Limb (tissue), 2 donors: ENCODE data around the gene TIMM13.

Source experiments
- DNase-seq, 2 donors: peaks; one replicate each; pipeline ENCODE4 v3.0.0-alpha.2; 2016; ENCODE audit errors: extremely low spot score in 2 of 2

Gene TIMM13

DNA sequence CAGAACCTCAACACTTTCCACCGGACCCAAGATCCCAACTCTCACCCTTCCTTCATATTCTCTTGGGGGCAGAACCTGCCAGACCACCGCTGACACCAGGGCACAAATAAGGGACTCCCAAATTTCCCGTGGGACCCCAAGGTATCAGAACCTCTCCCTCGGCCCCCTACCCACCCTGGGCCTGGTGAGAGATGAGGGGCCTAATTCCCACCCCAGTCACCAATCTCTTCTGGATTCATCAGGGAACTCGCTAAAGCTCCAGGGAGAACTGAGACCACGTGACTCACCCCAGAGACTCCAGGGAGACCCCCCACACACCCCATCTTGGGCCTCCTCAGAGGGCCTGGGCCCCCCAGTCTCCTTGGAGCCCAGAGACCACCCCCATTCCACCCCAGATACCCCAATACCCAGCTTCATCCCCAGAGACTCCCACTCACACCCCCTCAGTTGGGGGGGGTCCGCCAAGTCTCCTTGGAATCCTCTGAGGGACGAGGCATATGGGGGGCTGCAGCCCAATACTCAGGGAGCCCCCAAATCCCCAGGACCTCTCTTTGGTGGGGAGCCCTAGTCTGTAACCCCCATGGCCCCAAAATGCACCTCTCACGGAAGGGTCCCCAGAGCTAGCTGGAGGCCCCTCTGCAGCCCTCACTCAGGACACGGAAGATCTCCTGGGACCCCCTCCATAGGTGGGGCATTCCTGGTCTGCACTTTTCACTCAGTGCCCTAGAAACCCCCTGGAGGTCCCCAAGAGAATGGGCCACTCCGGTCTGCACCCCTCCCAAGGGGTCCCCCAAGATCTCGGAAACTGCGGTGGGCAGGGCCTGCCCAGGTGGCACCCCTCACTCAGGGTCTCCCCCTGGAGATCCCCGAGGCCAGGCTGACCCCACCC lies 27.8 kb upstream of the TIMM13 start:
- DNase-seq, result no peak

DNA sequence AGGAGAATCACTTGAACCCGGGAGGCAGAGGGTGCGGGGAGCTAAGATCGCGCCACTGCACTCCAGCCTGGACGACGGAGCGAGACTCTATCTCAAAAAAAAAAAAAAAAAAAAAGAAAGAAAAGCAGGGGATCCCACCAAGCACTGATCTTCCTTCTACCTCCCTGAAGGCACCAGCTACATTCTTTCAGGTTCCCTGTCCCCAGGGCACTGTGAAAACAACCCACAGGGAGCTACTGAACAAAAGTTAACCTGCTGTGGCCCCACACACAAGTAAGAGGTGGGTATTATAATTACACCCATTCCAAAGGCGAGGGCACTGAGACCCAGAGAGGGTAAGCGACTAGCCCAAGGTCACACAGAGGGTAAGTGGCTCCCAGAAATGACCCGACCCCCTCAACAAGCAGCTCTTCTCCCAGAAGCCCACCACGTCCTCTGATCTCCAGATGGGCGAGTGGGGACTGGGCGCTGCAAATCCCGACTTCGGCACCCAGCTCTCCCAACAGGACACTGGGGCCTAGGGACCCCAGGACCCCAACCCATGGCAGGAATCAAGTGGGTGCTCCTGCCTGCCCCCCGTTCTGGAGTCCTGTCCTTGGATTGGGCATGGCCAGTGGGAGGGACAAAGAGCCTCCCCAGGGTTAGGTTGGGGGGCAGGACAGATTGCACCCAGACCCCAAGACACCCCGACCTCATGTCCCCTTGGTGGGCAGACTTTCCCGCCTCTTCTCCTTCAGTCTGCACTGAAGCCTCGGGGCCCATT lies 27.0 kb upstream of the TIMM13 start:
- DNase-seq, result no peak

- DNase-seq, result no peak
Measured at GRCh38 chr19:2453431-2454025, 26.1 kb upstream of the TIMM13 start.

DNA sequence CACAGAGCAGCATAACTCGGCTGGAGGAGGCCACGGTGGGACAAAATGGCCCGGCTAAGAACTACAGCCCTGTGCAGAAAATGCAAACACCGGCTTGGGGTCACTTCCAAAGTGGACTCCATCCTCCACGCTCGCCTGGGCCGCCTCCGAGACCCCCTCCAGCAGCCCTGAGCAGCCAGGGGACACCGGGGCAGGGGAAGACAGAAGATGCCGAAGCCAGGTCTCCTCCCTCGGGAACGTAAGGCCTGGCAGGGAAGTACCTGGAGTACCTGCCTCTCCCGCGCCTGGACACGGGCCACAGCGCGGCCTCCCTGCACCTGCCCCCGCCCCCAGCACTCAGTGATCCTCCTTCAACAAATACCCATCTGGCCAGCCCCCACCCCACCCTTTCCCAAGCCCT lies 24.4 kb upstream of the TIMM13 start:
- DNase-seq, result no peak

DNA sequence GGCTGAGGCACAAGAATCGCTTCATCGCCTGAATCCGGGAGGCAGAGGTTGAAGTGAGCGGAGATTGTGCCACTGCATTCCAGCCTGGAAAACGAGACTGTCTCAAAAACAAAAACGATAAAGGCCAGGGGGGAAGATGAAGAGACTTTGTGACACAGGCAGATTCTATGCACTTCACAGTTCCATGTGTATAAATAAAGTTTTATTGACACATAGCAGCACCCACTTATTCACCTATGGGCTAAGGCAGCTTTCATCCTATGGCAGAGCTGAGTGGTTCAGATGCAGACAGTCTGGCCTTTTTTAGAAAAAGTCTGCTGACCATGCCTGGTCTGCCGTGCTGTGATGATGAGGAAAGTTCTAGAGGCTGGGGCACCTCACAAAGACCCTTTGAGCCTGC lies 23.8 kb upstream of the TIMM13 start:
- no peak for DNase-seq

DNA sequence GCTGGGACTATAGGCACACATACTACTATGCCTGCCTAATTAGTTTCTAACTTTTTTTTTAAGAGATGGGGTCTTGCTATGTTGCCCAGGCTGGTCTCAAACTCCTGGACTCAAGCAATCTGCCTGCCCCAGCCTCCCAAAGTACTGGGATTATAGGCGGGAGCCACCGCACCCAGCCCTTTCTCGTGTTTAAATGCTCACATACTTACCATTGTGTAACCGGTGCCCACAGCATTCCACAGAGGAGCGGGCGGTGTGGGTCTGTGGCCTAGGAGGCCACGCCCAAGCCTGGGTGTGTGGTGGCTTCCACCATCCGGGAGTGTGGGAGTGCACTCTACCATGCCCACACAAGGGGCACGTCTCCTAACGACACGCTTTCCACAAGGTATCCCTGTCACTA lies 21.6 kb upstream of the TIMM13 start:
- no peak for DNase-seq

- peak; percentile 67 to 69 for DNase-seq
Measured at GRCh38 chr19:2446381-2446780, 19.0 kb upstream of the TIMM13 start.

DNA sequence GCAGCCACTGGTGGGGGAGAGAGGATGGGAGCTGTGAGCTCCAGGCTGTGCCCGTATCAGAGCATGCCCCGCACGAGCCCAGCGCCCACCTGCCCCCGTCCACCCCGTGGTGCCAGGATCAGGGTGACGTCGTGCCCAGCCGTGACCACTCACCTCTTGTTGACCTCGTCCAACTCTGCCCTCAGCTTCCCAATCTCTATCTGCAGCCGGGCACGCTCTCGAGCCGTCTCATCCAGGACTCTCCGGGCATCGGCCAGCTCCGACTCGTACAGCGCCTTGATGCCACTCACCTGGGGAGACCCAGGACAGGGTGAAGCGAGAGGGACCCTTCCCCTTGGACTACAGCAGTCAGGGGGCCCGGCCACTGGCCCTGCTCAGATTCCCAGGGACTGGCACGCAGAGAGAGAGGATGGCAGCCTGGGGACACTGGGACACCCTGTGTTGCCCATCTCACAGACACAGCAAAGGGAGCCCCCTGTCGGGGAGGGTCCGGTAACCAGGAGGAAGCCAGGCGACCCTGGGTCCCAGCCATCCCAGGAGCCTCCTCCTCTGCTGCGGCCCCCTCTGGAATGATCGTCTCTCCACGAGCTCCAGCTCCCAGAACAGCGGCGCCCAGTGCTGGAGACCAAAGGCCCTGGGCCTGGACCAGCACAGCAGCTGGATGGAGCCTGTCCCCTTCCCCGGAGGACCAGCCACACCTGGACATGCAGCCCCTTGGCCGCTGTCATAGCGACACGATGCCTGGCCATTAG lies 17.0 kb upstream of the TIMM13 start:
- no peak for DNase-seq

DNA sequence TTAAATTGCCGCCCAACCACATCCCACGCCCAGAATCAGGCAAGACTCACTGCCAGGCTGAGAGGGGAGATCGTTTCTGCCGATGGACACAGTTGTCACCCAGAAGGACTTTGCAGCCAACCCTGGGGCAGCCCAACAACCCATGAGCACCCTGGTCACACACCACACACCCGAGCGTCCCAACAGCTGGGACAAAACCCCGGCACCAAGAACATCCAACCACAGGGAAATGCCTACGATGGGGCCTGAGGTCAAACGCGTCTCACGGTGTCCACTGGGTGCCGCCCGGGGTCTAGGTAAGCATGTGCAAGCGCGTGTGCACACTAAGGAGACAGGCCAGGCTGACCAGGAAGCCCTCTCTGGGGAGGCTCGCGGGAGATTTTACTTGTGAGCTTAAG lies 16.4 kb upstream of the TIMM13 start:
- no peak for DNase-seq

DNA sequence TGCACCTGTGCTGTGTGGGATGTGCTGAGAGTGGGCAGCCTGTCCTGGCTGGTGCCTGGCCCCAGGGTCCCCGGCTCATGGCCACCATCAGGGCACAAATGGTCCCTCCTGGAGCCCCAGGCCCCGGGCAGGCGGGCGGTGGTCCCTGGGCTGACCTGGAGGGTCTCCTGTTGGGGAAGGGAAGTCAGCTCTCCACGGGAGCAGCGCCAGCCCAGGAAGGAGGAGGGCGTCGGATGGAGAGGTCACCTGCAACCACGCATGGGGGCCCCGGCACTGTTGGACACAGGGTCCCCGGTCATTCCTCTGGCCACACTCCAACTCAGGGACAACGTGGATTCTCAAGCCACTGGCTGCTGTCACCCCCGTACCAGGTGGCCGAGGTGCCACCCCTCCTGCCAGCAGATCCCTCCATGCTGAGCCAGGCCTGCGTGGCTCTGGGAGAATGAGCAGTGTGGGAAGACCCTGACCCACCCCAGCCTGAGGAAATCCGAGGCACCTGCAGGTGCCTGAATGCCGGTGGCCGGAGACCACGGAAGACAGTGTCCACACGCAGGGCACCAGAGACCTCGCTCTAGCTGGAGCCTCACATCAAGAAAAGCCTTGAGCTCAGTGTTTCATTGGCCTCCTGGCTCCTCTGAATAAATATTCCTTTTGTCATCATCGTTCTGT lies 15.9 kb upstream of the TIMM13 start:
- DNase-seq, result no peak

DNA sequence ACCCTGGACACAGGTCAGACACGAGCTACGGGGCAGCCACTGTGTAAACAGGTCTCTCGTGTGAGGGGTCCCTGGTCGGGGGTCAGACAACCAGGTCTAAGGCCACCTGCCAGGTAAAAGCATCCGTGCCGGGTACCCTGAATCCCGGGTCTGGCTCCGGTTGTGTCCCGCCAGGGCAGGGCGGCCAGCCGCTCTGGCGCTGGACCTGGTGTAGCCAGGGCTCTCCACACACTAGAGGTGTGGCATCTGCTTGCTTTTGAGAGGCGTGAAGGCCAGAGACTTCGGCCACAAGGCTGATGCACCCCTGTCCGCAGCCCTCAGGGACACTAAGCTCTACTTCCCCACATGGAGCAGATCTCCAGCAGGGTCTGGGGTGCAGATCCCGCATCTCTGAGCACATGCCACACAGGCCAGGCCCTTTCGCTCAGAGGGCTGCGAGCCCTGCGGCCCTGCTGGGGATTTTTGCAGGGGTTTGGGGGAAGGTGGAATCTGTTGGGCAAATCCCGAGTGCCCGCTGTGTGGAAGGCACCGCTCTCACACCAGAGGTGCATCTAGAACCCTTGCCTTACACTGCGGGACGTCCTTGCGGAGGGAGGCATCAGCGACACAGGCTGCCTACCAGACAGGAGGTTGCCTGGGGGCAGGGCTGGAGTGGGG lies 13.8 kb upstream of the TIMM13 start:
- no peak for DNase-seq

DNA sequence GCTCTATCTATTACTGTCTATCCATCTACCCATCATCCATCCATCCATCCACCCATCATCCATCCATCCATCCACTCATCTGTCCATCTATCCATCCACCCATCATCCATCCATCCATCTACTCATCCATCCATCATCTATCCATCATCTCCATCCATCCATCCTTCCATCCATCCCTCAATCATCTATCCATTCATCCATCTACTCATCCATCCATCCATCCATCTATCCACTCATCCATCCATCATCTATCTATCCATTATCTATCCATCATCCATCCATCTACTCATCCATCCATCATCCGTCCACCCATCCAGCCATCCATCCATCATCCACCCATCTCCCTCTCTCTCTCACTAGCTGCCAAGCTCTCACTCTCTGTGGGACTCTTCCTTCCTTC lies 13.1 kb upstream of the TIMM13 start:
- DNase-seq, result no peak

- no peak for DNase-seq
Measured at GRCh38 chr19:2438178-2438577, 10.8 kb upstream of the TIMM13 start.

DNA sequence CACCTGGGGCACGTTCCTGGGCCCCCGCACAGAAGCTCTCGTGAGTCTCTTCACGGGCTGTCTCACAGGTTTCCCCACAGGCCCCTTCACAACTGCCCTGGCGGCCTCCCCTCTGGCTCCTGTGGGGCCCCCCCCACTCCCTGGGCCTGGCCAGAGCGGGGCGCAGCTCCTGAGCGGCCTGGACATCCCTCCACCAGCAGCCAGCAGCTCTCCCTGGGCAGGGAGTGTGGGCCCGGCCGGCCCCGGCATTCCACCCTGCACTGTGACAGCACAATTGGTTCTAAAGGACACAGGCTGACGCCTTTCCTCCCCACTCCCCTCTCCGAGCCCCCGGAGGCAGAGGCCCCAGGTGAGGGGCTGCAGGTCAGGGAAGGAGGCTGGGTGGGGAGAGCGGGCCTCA lies 9.5 kb upstream of the TIMM13 start:
- no peak for DNase-seq

- DNase-seq, result no peak
Measured at GRCh38 chr19:2436384-2436783, 9.0 kb upstream of the TIMM13 start.

GRCh38 chr19:2434721-2435265 lies 7.4 kb upstream of the TIMM13 start:
- DNase-seq, result no peak

DNA sequence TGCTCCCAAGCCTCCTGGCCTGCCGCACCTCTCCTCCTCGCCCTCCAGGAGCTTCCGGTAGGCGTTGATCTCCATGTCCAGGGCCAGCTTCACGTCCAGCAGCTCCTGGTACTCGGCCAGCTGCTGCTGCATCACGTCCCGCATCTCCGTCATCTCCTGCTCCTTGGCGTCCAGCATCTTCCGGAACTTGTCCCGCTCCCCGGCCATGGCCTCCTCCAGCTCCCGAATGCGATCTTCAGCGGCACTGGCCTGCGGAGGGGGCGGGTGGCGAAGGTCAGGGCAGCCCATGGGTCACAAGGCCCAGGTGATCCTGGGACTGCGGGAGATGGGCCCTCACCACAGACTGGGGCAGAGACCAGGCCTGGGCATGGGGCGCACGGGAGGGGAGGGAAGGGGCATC lies 6.9 kb upstream of the TIMM13 start:
- no peak for DNase-seq

- no peak for DNase-seq
Measured at GRCh38 chr19:2433854-2434253, 6.5 kb upstream of the TIMM13 start.

DNA sequence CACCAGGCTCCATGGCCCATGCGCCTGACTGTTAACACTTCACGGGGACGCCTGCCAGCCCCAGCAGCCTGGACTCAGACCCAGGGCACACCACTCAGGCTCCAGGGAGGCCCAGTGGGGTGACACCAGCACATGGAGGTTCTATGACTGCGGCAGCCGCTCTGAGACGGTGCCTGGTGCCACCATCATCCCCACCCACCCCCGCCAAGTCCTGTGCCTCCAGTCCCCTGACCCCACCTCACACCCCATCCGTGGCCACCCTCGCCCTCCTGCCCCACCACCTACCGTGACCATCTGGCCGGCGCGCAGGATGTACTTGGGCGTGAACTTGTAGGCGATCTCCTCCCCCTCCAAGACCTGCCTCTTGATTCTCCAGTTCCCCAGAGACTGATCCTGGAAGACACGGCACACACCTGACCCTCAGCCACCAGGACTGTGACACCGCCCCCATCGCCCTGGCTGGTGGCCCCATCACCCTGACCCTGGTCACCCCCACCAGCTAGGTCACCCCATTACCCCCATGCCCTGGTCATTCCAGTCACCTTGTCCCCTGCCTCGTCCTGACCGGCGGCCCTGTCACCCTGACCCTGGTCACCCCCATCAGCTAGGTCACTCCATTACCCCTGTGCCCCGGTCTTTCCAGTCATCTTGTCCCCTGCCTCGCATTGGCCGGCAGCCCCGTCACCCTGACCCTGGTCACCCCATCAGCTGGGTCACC lies 4.9 kb upstream of the TIMM13 start:
- DNase-seq, result no peak
